Renal pelvis (tissue), 4 donors: ENCODE measurements around the gene IGF2BP1. TPM values are rescaled to one million over a fixed set of nuclear protein-coding genes. Genes with fewer than 3 reads are reported as not detected.
"Not testable (repeated sequence)": the region's sequence is repeated elsewhere in the genome, so short reads cannot be mapped to it uniquely, and the experiment has no call there.

ENCODE experiments used
- DNase-seq: peaks from one replicate; pipeline ENCODE4 v3.0.0-alpha.2; 2013
- polyA plus RNA-seq, 3 donors: library from polyadenylated mRNA; unstranded; fragments of 120-200 nt; gene quantifications; one replicate each; pipeline ENCODE4 v1.2.1, GENCODE V29; 2013; ENCODE audit not compliant: insufficient read length in 3 of 3

Gene IGF2BP1
- polyA plus RNA-seq, 3 donors: 25.4 to 31.8 (median 27.0) TPM

DNA sequence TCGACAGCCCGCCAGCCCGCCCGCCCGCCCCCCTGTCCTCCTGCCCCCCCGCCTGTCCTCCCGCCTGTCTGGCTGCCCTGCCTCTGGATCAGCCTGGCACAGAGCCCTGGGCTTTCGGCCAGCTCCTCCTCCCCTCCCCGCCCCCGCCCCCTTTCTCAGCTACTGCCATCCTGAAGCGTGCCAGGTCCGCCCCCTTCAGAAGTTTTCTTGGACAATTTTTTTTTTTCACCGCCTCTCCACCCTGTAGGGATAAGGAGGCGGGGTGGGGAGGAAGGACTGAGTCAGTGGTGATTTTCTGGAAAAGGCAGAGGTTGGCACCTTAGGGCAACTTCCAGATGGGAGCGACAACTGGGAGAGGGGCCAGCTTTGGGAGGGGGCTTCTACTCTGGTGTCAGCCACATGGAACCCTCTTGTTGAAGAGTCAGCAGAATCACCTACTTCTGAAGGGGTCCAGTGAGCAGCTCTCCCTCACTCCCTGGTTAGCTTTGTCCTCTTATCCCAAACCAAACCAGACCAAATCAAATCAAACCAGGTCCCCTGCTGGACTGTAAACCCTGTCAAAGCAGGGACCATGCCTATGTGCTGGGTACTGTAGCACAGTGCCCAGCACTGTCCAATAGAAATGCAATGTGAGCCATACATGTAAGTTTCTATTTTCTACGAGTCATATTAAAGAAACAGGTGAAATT is 19.7 kb downstream of the IGF2BP1 start:
- no peak for DNase-seq

- DNase-seq: no peak
These were observed 21.0 kb downstream of the IGF2BP1 start for GRCh38 chr17:49018116-49018612.

- no peak for DNase-seq
These were observed 21.6 kb downstream of the IGF2BP1 start for GRCh38 chr17:49018748-49019147.

- DNase-seq: no peak
These were observed 23.4 kb downstream of the IGF2BP1 start for GRCh38 chr17:49020609-49021008.

DNA sequence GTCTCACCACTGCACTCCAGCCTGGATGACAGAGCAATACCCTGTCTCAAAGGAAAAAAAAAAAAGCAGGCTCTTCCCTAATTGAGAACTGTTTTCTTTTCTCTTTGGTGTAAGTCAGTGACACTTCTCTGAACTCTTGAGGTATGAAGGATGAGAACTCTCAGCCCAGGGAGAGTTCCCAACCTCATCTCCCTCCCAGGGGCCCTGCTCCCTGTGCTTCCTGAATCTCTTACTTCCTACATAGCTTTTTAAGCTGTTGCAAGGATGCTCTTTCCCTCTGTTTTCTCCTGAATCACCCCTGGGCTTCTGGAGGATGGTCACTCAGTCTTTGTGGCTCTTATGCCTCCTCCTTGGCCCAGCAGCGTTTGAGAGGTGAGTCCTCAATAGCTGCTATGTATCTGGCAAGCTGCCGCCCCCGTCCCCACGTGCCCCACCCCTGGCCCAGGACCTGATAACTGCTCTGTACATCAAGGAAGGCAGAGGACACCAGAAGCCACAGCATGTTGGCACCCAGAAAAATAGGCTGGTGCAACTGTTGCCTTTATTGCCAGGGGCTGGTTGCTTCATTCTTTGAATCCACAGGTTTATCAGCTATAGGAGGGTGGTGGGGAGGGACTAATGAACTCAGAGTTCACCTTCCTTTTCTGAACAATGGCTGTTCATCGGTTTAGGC is 24.0 kb downstream of the IGF2BP1 start:
- no peak for DNase-seq

GRCh38 chr17:49021768-49022103 is 24.6 kb downstream of the IGF2BP1 start:
- no peak for DNase-seq

- peak; percentile 81 for DNase-seq
These were observed 25.3 kb downstream of the IGF2BP1 start for GRCh38 chr17:49022391-49022941.

GRCh38 chr17:49024523-49024922 is 27.3 kb downstream of the IGF2BP1 start:
- no peak for DNase-seq

GRCh38 chr17:49026447-49026846 is 29.3 kb downstream of the IGF2BP1 start:
- DNase-seq: not testable (repeated sequence)

- no peak for DNase-seq
These were observed 31.1 kb downstream of the IGF2BP1 start for GRCh38 chr17:49028271-49028670.

GRCh38 chr17:49029801-49030200 is 32.6 kb downstream of the IGF2BP1 start:
- no peak for DNase-seq

DNA sequence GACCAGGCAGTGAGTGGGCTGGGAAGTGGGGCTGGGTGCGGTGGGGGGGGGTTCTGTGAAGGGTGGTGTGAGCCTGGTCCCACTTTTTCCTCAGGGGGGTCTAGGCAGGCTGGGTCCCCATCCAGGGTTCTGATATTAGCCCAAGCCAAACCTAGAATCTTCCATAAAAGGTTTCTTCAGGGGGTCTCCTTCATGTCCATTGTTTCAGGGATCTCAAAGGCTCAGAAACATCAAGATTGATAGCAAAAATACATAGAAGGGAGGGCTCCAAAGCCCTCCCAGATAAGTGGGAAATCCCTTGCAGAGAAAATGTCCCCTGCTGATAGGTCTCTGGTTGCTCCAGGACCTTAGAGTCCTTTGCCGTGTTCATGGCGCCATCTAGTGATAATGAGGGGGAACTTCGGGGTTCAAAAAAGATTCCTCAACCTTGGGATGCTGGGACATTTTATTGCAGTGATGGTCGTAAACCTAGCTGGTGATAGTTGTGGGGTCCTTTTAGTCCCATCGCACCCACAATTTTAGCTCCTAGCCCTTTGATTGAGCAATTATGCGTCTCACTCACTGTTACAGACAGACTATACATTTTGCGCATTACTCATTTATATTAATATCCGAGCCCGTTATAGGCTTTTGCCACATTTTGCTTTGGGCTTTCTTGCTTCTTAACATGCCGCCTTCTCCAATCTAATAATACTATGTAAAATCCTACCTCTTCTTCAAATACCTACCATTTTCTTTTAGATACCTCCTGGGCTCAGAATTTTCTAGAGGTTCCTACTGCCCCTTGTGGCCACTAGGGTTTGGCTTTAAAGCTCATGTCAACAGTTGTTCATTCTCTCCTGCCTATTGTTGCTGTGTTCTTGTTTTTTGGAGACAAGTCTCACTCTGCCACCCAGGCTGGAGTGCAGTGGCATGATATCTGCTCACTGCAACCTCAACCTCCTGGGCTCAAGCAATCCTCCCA is 35.1 kb downstream of the IGF2BP1 start:
- DNase-seq: peak; percentile 87

DNA sequence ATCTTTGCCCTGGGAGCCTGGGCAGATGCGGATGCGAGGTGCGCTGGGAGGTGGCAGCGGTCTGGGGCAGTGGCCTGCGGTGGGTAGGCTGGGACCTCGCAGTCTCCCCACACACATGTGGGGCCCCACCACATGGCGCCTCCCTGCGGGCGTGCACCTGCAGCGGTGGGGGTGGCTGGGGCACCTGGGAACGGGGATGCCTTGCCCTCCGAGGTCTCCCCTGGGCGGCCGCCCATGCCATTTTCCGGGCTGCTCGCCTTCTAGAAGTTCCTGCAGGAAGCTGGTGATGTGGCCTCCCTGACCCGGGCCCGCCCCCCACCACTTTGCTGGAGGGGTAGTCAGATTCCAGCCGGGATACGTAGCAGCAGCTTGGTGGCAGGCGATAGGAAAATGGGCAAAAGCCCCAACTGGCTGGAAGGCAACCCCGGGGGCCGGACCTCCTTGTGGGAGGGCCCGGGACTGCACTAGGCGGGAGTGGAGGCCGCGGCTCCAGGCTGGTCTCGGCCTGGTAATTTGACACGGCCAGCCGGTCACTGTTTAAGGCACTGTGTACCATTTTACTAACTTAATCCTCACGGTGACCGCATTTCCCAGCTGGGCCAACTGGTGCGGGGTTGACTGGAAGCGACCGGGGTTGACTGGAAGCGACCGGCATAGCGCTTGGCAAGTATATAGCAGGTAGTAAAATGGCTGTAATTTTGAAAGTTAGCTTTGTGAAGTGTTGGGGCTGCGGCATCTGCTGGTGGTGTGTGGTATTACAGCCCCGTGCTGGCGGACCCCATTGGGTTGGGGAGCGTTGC is 38.5 kb downstream of the IGF2BP1 start:
- DNase-seq: peak; percentile 49

- no peak for DNase-seq
These were observed 39.1 kb downstream of the IGF2BP1 start for GRCh38 chr17:49036270-49036626.

DNA sequence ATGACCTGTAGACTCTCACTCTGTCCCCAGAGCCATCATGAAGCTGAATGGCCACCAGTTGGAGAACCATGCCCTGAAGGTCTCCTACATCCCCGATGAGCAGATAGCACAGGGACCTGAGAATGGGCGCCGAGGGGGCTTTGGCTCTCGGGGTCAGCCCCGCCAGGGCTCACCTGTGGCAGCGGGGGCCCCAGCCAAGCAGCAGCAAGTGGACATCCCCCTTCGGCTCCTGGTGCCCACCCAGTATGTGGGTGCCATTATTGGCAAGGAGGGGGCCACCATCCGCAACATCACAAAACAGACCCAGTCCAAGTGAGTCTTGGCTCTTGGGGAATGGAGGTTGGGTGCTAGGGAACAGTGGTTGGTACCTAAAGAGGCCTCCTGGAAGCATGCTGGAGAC is 41.0 kb downstream of the IGF2BP1 start:
- DNase-seq: no peak

GRCh38 chr17:49038544-49038943 is 41.4 kb downstream of the IGF2BP1 start:
- no peak for DNase-seq

GRCh38 chr17:49039518-49039917 is 42.3 kb downstream of the IGF2BP1 start:
- not testable (repeated sequence) for DNase-seq

DNA sequence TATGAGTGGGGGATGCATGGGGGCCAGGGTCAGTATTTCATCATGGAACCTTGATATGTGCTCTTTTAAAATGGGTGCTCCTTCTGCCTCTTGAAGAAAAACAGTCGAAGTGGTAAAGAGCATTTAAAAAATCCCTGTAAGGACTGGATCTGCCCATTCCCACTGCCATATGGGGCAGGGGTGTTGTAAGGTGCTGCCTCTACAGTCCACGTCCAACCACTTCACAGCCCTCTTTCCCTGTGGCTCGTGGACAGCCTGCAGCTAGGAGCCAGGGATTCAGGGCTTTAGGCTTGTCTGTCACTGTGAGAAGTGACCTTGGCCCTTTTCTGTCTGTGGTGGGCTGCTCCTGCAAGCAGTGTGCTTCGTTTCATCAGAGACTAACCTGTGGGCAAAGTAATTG is 44.3 kb downstream of the IGF2BP1 start:
- no peak for DNase-seq

DNA sequence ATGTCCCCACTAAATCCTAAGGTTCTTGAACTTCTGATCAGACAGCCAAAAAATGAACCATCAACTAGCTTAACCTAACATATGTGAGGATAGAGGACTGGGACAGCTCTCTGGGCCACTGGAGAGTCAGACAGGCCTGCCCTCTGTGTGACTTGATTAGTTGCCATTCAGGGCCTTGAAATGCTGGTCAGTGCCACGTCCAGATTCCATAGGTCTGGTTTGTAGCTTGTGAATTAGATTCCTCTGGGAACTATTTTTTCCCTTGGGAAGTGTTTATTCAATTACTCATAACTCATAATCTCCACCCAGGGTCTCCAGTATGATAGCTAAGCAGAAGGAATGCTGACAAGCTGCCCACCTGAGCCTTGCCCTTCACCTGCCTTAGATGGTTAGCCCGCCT is 48.2 kb downstream of the IGF2BP1 start:
- DNase-seq: no peak

GRCh38 chr17:49046912-49047311 is 49.7 kb downstream of the IGF2BP1 start:
- DNase-seq: no peak

DNA sequence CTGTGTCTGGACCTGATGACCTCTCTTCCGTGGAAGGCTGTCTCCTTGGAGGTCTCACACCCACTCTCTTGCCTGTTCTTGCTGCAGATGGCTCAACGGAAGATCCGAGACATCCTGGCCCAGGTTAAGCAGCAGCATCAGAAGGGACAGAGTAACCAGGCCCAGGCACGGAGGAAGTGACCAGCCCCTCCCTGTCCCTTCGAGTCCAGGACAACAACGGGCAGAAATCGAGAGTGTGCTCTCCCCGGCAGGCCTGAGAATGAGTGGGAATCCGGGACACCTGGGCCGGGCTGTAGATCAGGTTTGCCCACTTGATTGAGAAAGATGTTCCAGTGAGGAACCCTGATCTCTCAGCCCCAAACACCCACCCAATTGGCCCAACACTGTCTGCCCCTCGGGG is 52.1 kb downstream of the IGF2BP1 start:
- DNase-seq: no peak
